GM13977 (cell line): Measurements from ENCODE around the gene SERPINB7.

Source experiments
- DNase-seq: peaks from one replicate; pipeline ENCODE4 v3.0.0; 2012; ENCODE audit warnings: low spot score
- CTCF ChIP-seq: IDR thresholded peaks from 2 replicates; pipeline ENCODE4 v1.5.1; 2012; ENCODE audit warnings: mild to moderate bottlenecking, control low read depth; ENCODE audit not compliant: insufficient read depth; ENCODE audit errors: extremely low read depth, missing control alignments
- in situ Hi-C: fragments of 300-500 bp; cut with MboI; formaldehyde crosslinking; loops from one replicate; pipeline ENCODE4 v1.12.0; 2022; ENCODE audit warnings: low sequenced_read_pairs, low pct_unique_long_range_greater_than_20kb, mixed read lengths, inconsistent platforms; ENCODE audit not compliant: unreplicated experiment

Gene SERPINB7

DNA sequence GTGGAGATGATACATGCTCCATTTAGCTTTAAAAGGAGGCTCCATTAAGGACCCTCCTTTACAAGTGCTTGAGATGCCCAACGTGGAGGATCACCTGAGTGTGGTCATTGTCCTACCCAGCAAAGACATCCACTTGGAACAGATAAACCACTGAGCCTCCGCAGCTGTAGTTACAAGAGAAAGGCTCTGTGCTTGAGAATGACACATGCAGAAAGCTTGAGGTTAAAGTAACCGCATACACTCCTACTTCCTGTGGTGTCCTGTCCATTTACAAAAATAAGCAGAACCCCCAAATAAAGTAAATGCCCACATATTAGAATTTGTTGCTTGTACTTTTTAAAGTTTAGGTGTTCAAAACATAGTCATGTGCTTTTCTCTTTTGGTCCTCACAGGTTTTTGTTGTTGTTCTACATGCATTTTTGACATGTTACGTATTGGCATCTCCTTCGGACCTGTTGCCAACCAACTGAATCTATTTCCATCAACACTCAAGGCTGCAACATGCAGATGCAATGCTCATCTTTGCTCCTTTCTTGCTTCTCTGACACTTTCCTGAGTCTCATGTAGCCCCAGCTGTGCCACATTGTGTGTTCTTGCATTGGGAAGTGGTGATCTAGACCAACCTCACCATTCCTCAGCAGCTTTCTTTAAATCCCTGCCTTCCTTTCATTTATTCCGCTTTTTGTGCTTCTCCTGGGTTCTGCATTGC is 56.0 kb downstream of the SERPINB7 start:
- no peak for TF ChIP-seq CTCF
- DNase-seq = peak; percentile 13
- in situ Hi-C loops = loop anchor here (25.0 kb wide), 2 partner anchors 244 to 819 kb away; partner anchors contain the start of gene SERPINB13

- TF ChIP-seq CTCF = no peak
- in situ Hi-C loops = loop anchor here (25.0 kb wide), 2 partner anchors 245 to 820 kb away; partner anchors contain the start of gene SERPINB13
- no peak for DNase-seq
These were observed 57.3 kb downstream of the SERPINB7 start for GRCh38 chr18:63832470-63832869.

DNA sequence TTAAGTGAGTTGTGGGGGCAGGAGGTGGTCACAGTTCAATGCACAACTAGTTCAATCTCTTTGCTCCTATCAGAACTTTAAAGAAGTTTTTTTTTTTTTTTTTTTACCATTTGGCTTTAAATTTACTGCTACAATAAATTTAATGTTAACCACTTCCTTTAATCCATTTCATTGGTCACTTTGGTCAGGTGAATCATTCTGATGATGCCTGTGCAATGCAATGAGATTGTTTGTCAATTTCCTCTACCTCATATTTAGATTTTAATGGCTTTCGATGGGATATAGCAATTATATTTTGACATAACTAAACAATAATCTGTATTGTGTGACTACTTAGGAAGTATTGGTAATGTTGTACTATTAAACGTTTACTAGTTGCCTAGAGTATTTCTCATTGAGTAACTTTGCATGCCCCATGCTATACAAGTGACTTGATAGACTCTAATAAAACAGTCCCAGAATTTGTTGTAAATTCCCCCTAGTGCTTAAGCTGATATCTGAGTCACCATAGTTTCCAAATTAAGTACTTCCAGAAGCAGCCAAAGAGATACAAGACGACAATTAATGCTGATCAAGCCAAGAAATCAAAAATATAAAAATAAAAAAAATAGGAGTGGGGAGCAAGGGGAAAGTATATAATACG is 59.4 kb downstream of the SERPINB7 start:
- no peak for DNase-seq
- no peak for TF ChIP-seq CTCF
- in situ Hi-C loops = loop anchor here (25.0 kb wide), 2 partner anchors 247 to 822 kb away; partner anchors contain the start of gene SERPINB13

- TF ChIP-seq CTCF = no peak
- DNase-seq = no peak
- in situ Hi-C loops = loop anchor here (25.0 kb wide), 2 partner anchors 249 to 824 kb away; partner anchors contain the start of gene SERPINB13
These were observed 61.2 kb downstream of the SERPINB7 start for GRCh38 chr18:63836456-63836855.

DNA sequence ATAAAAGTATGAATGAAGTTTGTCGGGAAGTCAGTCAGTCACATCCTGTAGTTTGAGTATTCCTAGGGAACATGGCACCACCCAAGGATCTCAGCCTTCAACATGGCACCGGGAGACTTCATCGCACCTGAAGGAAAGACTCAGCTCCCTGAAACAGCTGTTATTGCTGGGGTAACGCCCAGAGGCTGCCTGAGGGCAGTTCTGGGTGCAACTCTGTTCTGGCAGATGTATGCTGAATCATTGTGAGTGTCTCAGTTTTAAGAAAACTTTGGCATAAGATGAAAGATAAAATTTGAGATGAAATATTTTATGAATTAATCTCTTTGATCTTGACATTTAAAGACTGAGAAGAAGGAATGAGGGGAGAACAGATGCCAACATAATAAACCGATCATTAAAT is 62.4 kb downstream of the SERPINB7 start:
- in situ Hi-C loops = loop anchor here (25.0 kb wide), 2 partner anchors 250 to 825 kb away; partner anchors contain the start of gene SERPINB13
- TF ChIP-seq CTCF = no peak
- DNase-seq = no peak

DNA sequence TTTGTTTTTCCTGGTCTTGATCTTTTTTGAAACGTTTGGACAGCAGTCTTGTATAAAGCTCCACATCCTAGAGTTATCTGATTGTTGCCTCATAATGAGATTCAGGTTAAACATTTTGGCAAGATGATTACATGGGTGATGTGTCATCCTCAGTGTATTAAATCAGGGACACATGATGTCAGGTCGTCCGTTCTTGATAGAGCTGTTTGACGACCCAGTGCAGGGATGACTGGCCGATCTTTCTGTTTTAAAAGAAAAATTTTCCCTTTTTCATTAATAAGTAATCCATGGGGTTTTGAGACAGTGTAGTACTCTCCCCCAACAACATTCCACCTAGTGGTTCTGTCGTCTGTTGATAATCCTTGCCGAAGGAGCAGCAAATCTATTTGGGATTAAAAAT is 67.8 kb downstream of the SERPINB7 start:
- in situ Hi-C loops = loop anchor here (10.0 to 25.0 kb wide), 3 partner anchors 256 to 831 kb away; partner anchors contain the start of gene SERPINB13
- TF ChIP-seq CTCF = no peak

More for the DNA sequence above, 67.8 kb downstream of the SERPINB7 start:
- no peak for DNase-seq
